H9 (cell line): ENCODE data around the gene PRDM11. TPM values are rescaled to one million over a fixed set of nuclear protein-coding genes. Genes with fewer than 3 reads are reported as not detected.

ENCODE experiments used
- DNase-seq: peaks from one replicate; pipeline ENCODE4 v3.0.0-alpha.2; 2017
- H2AFZ ChIP-seq: one replicate; pipeline ENCODE4 v1.6.1; 2013; ENCODE audit warnings: mild to moderate bottlenecking, low read length, control low read depth, moderate library complexity
- H2AK5ac ChIP-seq: 2 replicates; pipeline ENCODE4 v1.6.1; 2013; ENCODE audit warnings: low read length, control low read depth, mixed read lengths; ENCODE audit not compliant: insufficient read length
- H2BK120ac ChIP-seq: one replicate; pipeline ENCODE4 v1.6.1; 2013; ENCODE audit warnings: low read depth, mild to moderate bottlenecking, low read length, control low read depth, inconsistent platforms; ENCODE audit not compliant: poor library complexity, severe bottlenecking
- H2BK12ac ChIP-seq: 2 replicates; pipeline ENCODE4 v1.6.1; 2013; ENCODE audit warnings: low read length, control low read depth, mixed read lengths, low read depth; ENCODE audit not compliant: insufficient read length
- H2BK15ac ChIP-seq: 2 replicates; pipeline ENCODE4 v1.6.1; 2013; ENCODE audit warnings: low read depth, low read length, control low read depth
- H2BK20ac ChIP-seq: one replicate; pipeline ENCODE4 v1.6.1; 2013; ENCODE audit warnings: low read depth, mild to moderate bottlenecking, low read length, control low read depth, inconsistent platforms; ENCODE audit not compliant: poor library complexity, severe bottlenecking
- H2BK5ac ChIP-seq: 2 replicates; pipeline ENCODE4 v1.6.1; 2013; ENCODE audit warnings: low read length, control low read depth, mixed read lengths; ENCODE audit not compliant: insufficient read length
- H3K14ac ChIP-seq: 2 replicates; pipeline ENCODE4 v1.6.1; 2013; ENCODE audit warnings: low read length, control low read depth; ENCODE audit not compliant: insufficient read depth
- H3K18ac ChIP-seq: 2 replicates; pipeline ENCODE4 v1.6.1; 2013; ENCODE audit warnings: low read depth, mild to moderate bottlenecking, mixed read lengths, low read length, control low read depth; ENCODE audit not compliant: insufficient read length
- H3K23ac ChIP-seq: 2 replicates; pipeline ENCODE4 v1.6.1; 2013; ENCODE audit warnings: low read length, control low read depth, mixed read lengths, low read depth; ENCODE audit not compliant: insufficient read length
- H3K23me2 ChIP-seq: 2 replicates; pipeline ENCODE4 v1.6.1; 2013; ENCODE audit warnings: low read depth, mild to moderate bottlenecking, mixed read lengths, low read length, control low read depth; ENCODE audit not compliant: insufficient read length, poor library complexity, severe bottlenecking
- H3K27ac ChIP-seq: 2 replicates; pipeline ENCODE4 v1.5.1; 2013; ENCODE audit warnings: low read length, control low read depth, mixed read lengths, low read depth; ENCODE audit not compliant: insufficient read length
- H3K27me3 ChIP-seq: 2 replicates; pipeline ENCODE4 v1.6.1; 2013; ENCODE audit warnings: low read length, control low read depth, inconsistent platforms; ENCODE audit not compliant: insufficient read depth
- H3K4ac ChIP-seq: 2 replicates; pipeline ENCODE4 v1.6.1; 2013; ENCODE audit warnings: low read depth, mild to moderate bottlenecking, control low read depth, inconsistent platforms, low read length, moderate library complexity
- H3K4me1 ChIP-seq: 2 replicates; pipeline ENCODE4 v1.6.1; 2013; ENCODE audit warnings: low read length, control low read depth, inconsistent platforms; ENCODE audit not compliant: insufficient read depth
- H3K4me2 ChIP-seq: 2 replicates; pipeline ENCODE4 v1.6.1; 2013; ENCODE audit warnings: low read length, control low read depth, mixed read lengths; ENCODE audit not compliant: insufficient read length, insufficient read depth
- H3K56ac ChIP-seq: 2 replicates; pipeline ENCODE4 v1.6.1; 2013; ENCODE audit warnings: low read depth, mild to moderate bottlenecking, mixed read lengths, low read length, control low read depth; ENCODE audit not compliant: insufficient read length
- H3K79me1 ChIP-seq: 2 replicates; pipeline ENCODE4 v1.6.1; 2013; ENCODE audit warnings: low read depth, mild to moderate bottlenecking, moderate library complexity, low read length, control low read depth, inconsistent platforms; ENCODE audit not compliant: insufficient read depth, poor library complexity, severe bottlenecking
- H3K79me2 ChIP-seq: 2 replicates; pipeline ENCODE4 v1.6.1; 2013; ENCODE audit warnings: low read length, control low read depth, inconsistent platforms; ENCODE audit not compliant: insufficient read depth
- H3K9ac ChIP-seq: 2 replicates; pipeline ENCODE4 v1.6.1; 2013; ENCODE audit warnings: low read length, control low read depth, mixed read lengths; ENCODE audit not compliant: insufficient read length; ENCODE audit errors: extremely low read depth
- H3K9me3 ChIP-seq: one replicate; pipeline ENCODE4 v1.6.1; 2013; ENCODE audit warnings: low read depth, low read length, inconsistent platforms; ENCODE audit not compliant: control insufficient read depth
- H3T11ph ChIP-seq: one replicate; pipeline ENCODE4 v1.6.1; 2013; ENCODE audit warnings: mild to moderate bottlenecking, low read length, control low read depth, inconsistent platforms
- H4K20me1 ChIP-seq: one replicate; pipeline ENCODE4 v1.6.1; 2013; ENCODE audit not compliant: control insufficient read depth, insufficient read length, insufficient read depth
- H4K5ac ChIP-seq: 2 replicates; pipeline ENCODE4 v1.6.1; 2013; ENCODE audit warnings: low read depth, mild to moderate bottlenecking, mixed read lengths, low read length, control low read depth; ENCODE audit not compliant: insufficient read length
- H4K8ac ChIP-seq: replicated peaks from 2 replicates; pipeline ENCODE4 v1.6.1; 2013; ENCODE audit warnings: low read length, control low read depth, mixed read lengths, low read depth; ENCODE audit not compliant: insufficient read length
- H4K91ac ChIP-seq: 2 replicates; pipeline ENCODE4 v1.6.1; 2013; ENCODE audit warnings: low read depth, mild to moderate bottlenecking, moderate library complexity, mixed read lengths, low read length, control low read depth; ENCODE audit not compliant: insufficient read length
- H3K27ac Mint-ChIP-seq, 3 experiments: 2 replicates in 2 of 3; 3 replicates in 1 of 3; pipeline ENCODE4 v1.8.0; 2020 to 2021; ENCODE audit warnings: mixed read lengths in 3 of 3, mild to moderate bottlenecking in 1 of 3, moderate library complexity in 1 of 3
- H3K27me3 Mint-ChIP-seq: 2 replicates; pipeline ENCODE4 v1.8.0; 2021; ENCODE audit warnings: low read depth, mild to moderate bottlenecking, moderate library complexity, mixed read lengths
- H3K36me3 Mint-ChIP-seq, 3 experiments: 2 replicates in 2 of 3; 3 replicates in 1 of 3; pipeline ENCODE4 v1.8.0; 2020 to 2021; ENCODE audit warnings: low read depth in 3 of 3, mixed read lengths in 3 of 3; ENCODE audit not compliant: insufficient read depth in 1 of 3
- H3K4me1 Mint-ChIP-seq, 2 experiments: 2 replicates each; pipeline ENCODE4 v1.8.0; 2020; ENCODE audit warnings: mixed read lengths in 2 of 2
- H3K4me3 Mint-ChIP-seq, 2 experiments: 2 replicates in 1 of 2; 3 replicates in 1 of 2; pipeline ENCODE4 v1.8.0; 2020 to 2021; ENCODE audit warnings: mild to moderate bottlenecking in 2 of 2, mixed read lengths in 2 of 2, moderate library complexity in 1 of 2
- H3K9me3 Mint-ChIP-seq, 2 experiments: 2 replicates in 1 of 2; 3 replicates in 1 of 2; pipeline ENCODE4 v1.8.0; 2020; ENCODE audit warnings: mild to moderate bottlenecking in 2 of 2, mixed read lengths in 2 of 2, moderate library complexity in 1 of 2
- WGBS: extraction: QIAGEN DNeasy Blood & Tissue Kit; methylation state at CpG from one replicate; pipeline ENCODE4 v1.1.7; 2013; ENCODE audit warnings: missing lambda C conversion rate, low lambda C conversion rate, mixed read lengths; ENCODE audit not compliant: insufficient read length; ENCODE audit errors: extremely low coverage; 5-methylcytosine and 5-hydroxymethylcytosine counted together
- total RNA-seq: library from RNA; stranded (reverse); gene quantifications from 2 replicates; pipeline ENCODE4 v1.2.1, GENCODE V29; 2021
- TF ChIP-seq, protein P1 (sequence below): fragments of 200-600 bp; sonication (generic); conservative IDR thresholded peaks from 3 replicates; pipeline ENCODE4 v1.8.0; 2021; ENCODE audit warnings: antibody characterized with exemption, mild to moderate bottlenecking

PRDM11 gene
- total RNA-seq, 1 experiment from 2014 or later, result 11.5 TPM

DNA sequence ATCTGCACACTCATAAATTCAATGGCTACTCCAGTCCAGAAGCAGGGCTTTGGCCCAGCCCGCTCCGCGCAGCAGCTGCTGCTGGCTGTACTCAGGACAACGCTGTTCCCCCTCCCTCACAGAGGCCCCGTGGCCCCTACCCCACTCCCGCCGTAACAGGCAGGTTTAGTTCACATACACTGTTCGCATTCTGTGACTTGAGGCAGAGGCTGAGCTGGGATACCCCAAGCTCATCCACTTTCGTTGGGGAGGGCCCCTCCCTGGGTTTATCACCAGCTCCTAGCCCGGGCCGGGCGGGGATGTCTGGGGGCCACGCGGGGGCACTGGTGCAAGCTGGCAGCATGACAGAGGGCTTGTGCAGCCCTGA lies 87.3 kb downstream of the PRDM11 start:
- H3K79me2 ChIP-seq, result no peaks in the 10 kb centered on the region
- no peaks in the 10 kb centered on the region; the same call in 1 of the 2 replicates for H3K4me1 ChIP-seq
- no peak overlapping the region for H2BK5ac ChIP-seq
- no peaks in the 10 kb centered on the region for H3K9me3 ChIP-seq
- H3K14ac ChIP-seq, result no peak overlapping the region; the same call in 1 of the 2 replicates
- no peak overlapping the region for H3K27ac Mint-ChIP-seq
- no peak overlapping the region for H2AK5ac ChIP-seq
- H2BK12ac ChIP-seq, result no peak overlapping the region
- H3K4me3 Mint-ChIP-seq, result no peak overlapping the region
- H4K20me1 ChIP-seq, result no peaks in the 10 kb centered on the region
- H2BK120ac ChIP-seq, result no peak overlapping the region
- peaks cover 20% of the 10 kb centered on the region for H3K27me3 Mint-ChIP-seq
- H3K4ac ChIP-seq, result no peak overlapping the region
- no peaks in the 10 kb centered on the region for H3K79me1 ChIP-seq
- H3K4me1 Mint-ChIP-seq, result peaks cover 4 to 8% of the 10 kb centered on the region in 2 experiments
- no peak overlapping the region for H2BK20ac ChIP-seq
- no peak overlapping the region for H3T11ph ChIP-seq
- H3K9ac ChIP-seq, result no peak overlapping the region
- no peak overlapping the region for H3K18ac ChIP-seq
- no peaks in the 10 kb centered on the region for H3K36me3 Mint-ChIP-seq
- H3K4me2 ChIP-seq, result peak overlapping the region; percentile 13
- DNase-seq, result no peak
- H3K56ac ChIP-seq, result no peak overlapping the region
- TF ChIP-seq, protein P1, sequence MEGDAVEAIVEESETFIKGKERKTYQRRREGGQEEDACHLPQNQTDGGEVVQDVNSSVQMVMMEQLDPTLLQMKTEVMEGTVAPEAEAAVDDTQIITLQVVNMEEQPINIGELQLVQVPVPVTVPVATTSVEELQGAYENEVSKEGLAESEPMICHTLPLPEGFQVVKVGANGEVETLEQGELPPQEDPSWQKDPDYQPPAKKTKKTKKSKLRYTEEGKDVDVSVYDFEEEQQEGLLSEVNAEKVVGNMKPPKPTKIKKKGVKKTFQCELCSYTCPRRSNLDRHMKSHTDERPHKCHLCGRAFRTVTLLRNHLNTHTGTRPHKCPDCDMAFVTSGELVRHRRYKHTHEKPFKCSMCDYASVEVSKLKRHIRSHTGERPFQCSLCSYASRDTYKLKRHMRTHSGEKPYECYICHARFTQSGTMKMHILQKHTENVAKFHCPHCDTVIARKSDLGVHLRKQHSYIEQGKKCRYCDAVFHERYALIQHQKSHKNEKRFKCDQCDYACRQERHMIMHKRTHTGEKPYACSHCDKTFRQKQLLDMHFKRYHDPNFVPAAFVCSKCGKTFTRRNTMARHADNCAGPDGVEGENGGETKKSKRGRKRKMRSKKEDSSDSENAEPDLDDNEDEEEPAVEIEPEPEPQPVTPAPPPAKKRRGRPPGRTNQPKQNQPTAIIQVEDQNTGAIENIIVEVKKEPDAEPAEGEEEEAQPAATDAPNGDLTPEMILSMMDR, result no peak
- no peak overlapping the region for H2AFZ ChIP-seq
- no peak overlapping the region for H4K8ac ChIP-seq
- H4K5ac ChIP-seq, result no peak overlapping the region
- H3K23ac ChIP-seq, result no peak overlapping the region
- H2BK15ac ChIP-seq, result no peak overlapping the region
- H3K27ac ChIP-seq, result no peak overlapping the region
- H3K23me2 ChIP-seq, result no peaks in the 10 kb centered on the region
- no peak overlapping the region for H4K91ac ChIP-seq
- no CpG with 5 or more reads among the region's 14 CpGs for WGBS
- H3K27me3 ChIP-seq, result no peaks in the 10 kb centered on the region
- H3K9me3 Mint-ChIP-seq, result no peaks in the 10 kb centered on the region
